Naive thymus-derived CD4-positive, alpha-beta T cell (primary cell): ENCODE measurements around the gene SLC16A11. TPM values are rescaled to one million over a fixed set of nuclear protein-coding genes. Genes with fewer than 3 reads are reported as not detected.

ENCODE experiments used
- ATAC-seq: fragments of 150-1000 bp; cut with Tn5 transposase; 2 replicates; pipeline ENCODE4 v1.10.0; 2021; ENCODE audit warnings: mild to moderate bottlenecking, moderate library complexity
- CTCF ChIA-PET: fragments of 350-600 bp; sonication (Branson Sonifier 250); formaldehyde crosslinking; loops from one replicate; lab custom pipeline; 2021; ENCODE audit warnings: antibody characterized with exemption; lab: Charles Lee
- POLR2A ChIA-PET: fragments of 350-600 bp; sonication (Branson Sonifier 250); formaldehyde crosslinking; loops from one replicate; lab custom pipeline; 2021; ENCODE audit warnings: antibody characterized with exemption, inconsistent platforms; lab: Charles Lee
- DNase-seq, 9 donors: peaks; one replicate each; pipeline versions ENCODE4 v3.0.0 to v3.0.0-alpha.2; 2020 to 2022; ENCODE audit warnings: mixed read lengths in 1 of 9
- H3K27ac ChIP-seq: one replicate; pipeline ENCODE4 v1.7.0; 2013; ENCODE audit warnings: mild to moderate bottlenecking, low read depth, low read length, moderate library complexity
- H3K27me3 ChIP-seq, 2 donors: one replicate each; pipeline ENCODE4 v1.7.0; 2013; ENCODE audit warnings: low read length in 2 of 2, mild to moderate bottlenecking in 2 of 2, moderate library complexity in 2 of 2; ENCODE audit not compliant: control insufficient read depth in 2 of 2, insufficient read depth in 2 of 2
- H3K36me3 ChIP-seq, 3 experiments: 1 replicate in 2 of 3; 2 replicates in 1 of 3; pipeline ENCODE4 v1.7.0; 2013; ENCODE audit warnings: low read length in 3 of 3, mild to moderate bottlenecking in 3 of 3, moderate library complexity in 1 of 3; ENCODE audit not compliant: insufficient read depth in 3 of 3, control insufficient read depth in 2 of 3
- H3K4me1 ChIP-seq, 2 donors: one replicate each; pipeline ENCODE4 v1.7.0; 2013; ENCODE audit warnings: low read length in 2 of 2, mild to moderate bottlenecking in 2 of 2, moderate library complexity in 1 of 2; ENCODE audit not compliant: control insufficient read depth in 2 of 2, insufficient read depth in 2 of 2
- H3K4me3 ChIP-seq: 2 replicates; pipeline ENCODE4 v1.7.0; 2013; ENCODE audit warnings: mild to moderate bottlenecking, low read length
- H3K9me3 ChIP-seq, 3 experiments: 1 replicate in 2 of 3; 2 replicates in 1 of 3; pipeline ENCODE4 v1.7.0; 2013; ENCODE audit warnings: low read length in 3 of 3; ENCODE audit not compliant: control insufficient read depth in 2 of 3
- H3K27ac Mint-ChIP-seq, 9 donors: one replicate each; pipeline ENCODE4 v1.8.0; 2020 to 2022; ENCODE audit warnings: mixed read lengths in 9 of 9, mild to moderate bottlenecking in 8 of 9, moderate library complexity in 5 of 9, inconsistent platforms in 2 of 9
- H3K27me3 Mint-ChIP-seq, 5 donors: one replicate each; pipeline ENCODE4 v1.8.0; 2021 to 2022; ENCODE audit warnings: mixed read lengths in 5 of 5, mild to moderate bottlenecking in 1 of 5
- H3K36me3 Mint-ChIP-seq, 5 donors: one replicate each; pipeline ENCODE4 v1.8.0; 2020 to 2022; ENCODE audit warnings: mixed read lengths in 5 of 5, mild to moderate bottlenecking in 3 of 5, inconsistent platforms in 1 of 5
- H3K4me1 Mint-ChIP-seq, 7 donors: one replicate each; pipeline ENCODE4 v1.8.0; 2020 to 2022; ENCODE audit warnings: mixed read lengths in 7 of 7, mild to moderate bottlenecking in 3 of 7, inconsistent platforms in 1 of 7
- H3K4me3 Mint-ChIP-seq, 10 donors: one replicate each; pipeline ENCODE4 v1.8.0; 2020 to 2022; ENCODE audit warnings: mild to moderate bottlenecking in 10 of 10, mixed read lengths in 10 of 10, moderate library complexity in 6 of 10, inconsistent platforms in 2 of 10
- H3K9me3 Mint-ChIP-seq, 11 donors: one replicate each; pipeline ENCODE4 v1.8.0; 2020 to 2022; ENCODE audit warnings: mixed read lengths in 11 of 11, mild to moderate bottlenecking in 4 of 11, inconsistent platforms in 1 of 11, moderate library complexity in 1 of 11
- intact Hi-C, 2 donors: fragments of 100-400 bp; cut with micrococcal nuclease; formaldehyde crosslinking; loops; one replicate each; pipeline ENCODE4 v1.15.1; 2023
- polyA plus RNA-seq, 2 donors: library from polyadenylated mRNA; unstranded; fragments of 300-500 nt; fragmentation: Illumina TruSeq; gene quantifications; one replicate each; pipeline ENCODE4 v1.2.3, GENCODE V29; 2021
- total RNA-seq, 6 experiments: library from RNA in 5 of 6; stranded (reverse) in 5 of 6; gene quantifications; 1 replicate in 5 of 6; 2 replicates in 1 of 6; pipeline ENCODE4 v1.2.3 and lab custom pipeline; 2021 to 2026

The SLC16A11 gene
- total and polyA plus RNA-seq, 7 experiments from 2014 or later: 0.24 to 1.7 (median 1.1) TPM

GRCh38 chr17:7072406-7072805 lies 28.5 kb upstream of the SLC16A11 start:
- no peak overlapping the region for H3K27ac ChIP-seq
- POLR2A ChIA-PET: no interaction called here
- Mint-ChIP-seq H3K27me3 (peaks cover 0 to 17% (median 0%) of the 10 kb centered on the region in 5 donors), H3K9me3 (peaks cover 9 to 20% (median 12%) of the 10 kb centered on the region in 11 donors), H3K4me1 (no peaks in the 10 kb centered on the region), H3K36me3 (peaks cover 0 to 16% (median 10%) of the 10 kb centered on the region in 5 donors), H3K27ac (no peak overlapping the region), H3K4me3 (no peak overlapping the region)
- H3K27me3 ChIP-seq: no peaks in the 10 kb centered on the region
- H3K36me3 ChIP-seq: no peaks in the 10 kb centered on the region
- intact Hi-C loops: no loop called here
- no peak for DNase-seq
- CTCF ChIA-PET: no interaction called here
- H3K4me1 ChIP-seq: no peaks in the 10 kb centered on the region
- H3K9me3 ChIP-seq: peaks cover 0 to 8% (median 0%) of the 10 kb centered on the region in 3 experiments
- no peak for ATAC-seq
- H3K4me3 ChIP-seq: no peak overlapping the region

- no peak for DNase-seq
- no peaks in the 10 kb centered on the region for H3K27me3 ChIP-seq
- H3K9me3 Mint-ChIP-seq: peaks cover 9 to 31% (median 15%) of the 10 kb centered on the region in 11 donors
- H3K27ac ChIP-seq: no peak overlapping the region
- no peaks in the 10 kb centered on the region for H3K36me3 ChIP-seq
- intact Hi-C loops: no loop called here
- CTCF ChIA-PET: no interaction called here
- no peaks in the 10 kb centered on the region for H3K4me1 ChIP-seq
- peaks cover 0 to 8% (median 0%) of the 10 kb centered on the region in 3 experiments for H3K9me3 ChIP-seq
- POLR2A ChIA-PET: no interaction called here
- no peak for ATAC-seq
- peaks cover 0 to 17% (median 0%) of the 10 kb centered on the region in 5 donors for H3K27me3 Mint-ChIP-seq
- H3K36me3 Mint-ChIP-seq: peaks cover 0 to 20% (median 12%) of the 10 kb centered on the region in 5 donors
- no peak overlapping the region for H3K4me3 ChIP-seq
- H3K4me3 Mint-ChIP-seq: no peak overlapping the region
- H3K4me1 Mint-ChIP-seq: peaks cover 0 to 3% (median 0%) of the 10 kb centered on the region in 7 donors
- no peak overlapping the region for H3K27ac Mint-ChIP-seq
Measured at GRCh38 chr17:7070712-7071111, 26.8 kb upstream of the SLC16A11 start.

GRCh38 chr17:7068268-7068667 lies 24.4 kb upstream of the SLC16A11 start:
- no peaks in the 10 kb centered on the region for H3K27me3 ChIP-seq
- ChIA-PET CTCF (no interaction called here), POLR2A (no interaction called here)
- Mint-ChIP-seq H3K9me3 (peaks cover 9 to 31% (median 15%) of the 10 kb centered on the region in 11 donors), H3K4me3 (no peak overlapping the region), H3K4me1 (peaks cover 0 to 3% (median 0%) of the 10 kb centered on the region in 7 donors), H3K36me3 (peaks cover 0 to 20% (median 12%) of the 10 kb centered on the region in 5 donors), H3K27ac (no peak overlapping the region), H3K27me3 (peaks cover 0 to 19% (median 0%) of the 10 kb centered on the region in 5 donors)
- H3K36me3 ChIP-seq: no peaks in the 10 kb centered on the region
- DNase-seq: no peak
- peaks cover 0 to 8% (median 0%) of the 10 kb centered on the region in 3 experiments for H3K9me3 ChIP-seq
- no peak overlapping the region for H3K27ac ChIP-seq
- intact Hi-C loops: no loop called here
- no peak for ATAC-seq
- H3K4me1 ChIP-seq: no peaks in the 10 kb centered on the region
- H3K4me3 ChIP-seq: no peak overlapping the region

GRCh38 chr17:7067198-7067597 lies 23.3 kb upstream of the SLC16A11 start:
- H3K9me3 Mint-ChIP-seq: peaks cover 9 to 31% (median 15%) of the 10 kb centered on the region in 11 donors
- peaks cover 0 to 3% (median 0%) of the 10 kb centered on the region in 7 donors for H3K4me1 Mint-ChIP-seq
- CTCF ChIA-PET: no interaction called here
- H3K36me3 Mint-ChIP-seq: peaks cover 0 to 20% (median 12%) of the 10 kb centered on the region in 5 donors
- no peak overlapping the region for H3K4me3 ChIP-seq
- H3K36me3 ChIP-seq: no peaks in the 10 kb centered on the region
- DNase-seq (no peak), ATAC-seq (no peak)
- no peak overlapping the region for H3K27ac ChIP-seq
- no peak overlapping the region for H3K27ac Mint-ChIP-seq
- POLR2A ChIA-PET: no interaction called here
- peaks cover 0 to 8% (median 0%) of the 10 kb centered on the region in 3 experiments for H3K9me3 ChIP-seq
- H3K27me3 Mint-ChIP-seq: peaks cover 0 to 16% (median 0%) of the 10 kb centered on the region in 5 donors
- H3K27me3 ChIP-seq: no peaks in the 10 kb centered on the region
- intact Hi-C loops: no loop called here
- no peaks in the 10 kb centered on the region for H3K4me1 ChIP-seq
- no peak overlapping the region for H3K4me3 Mint-ChIP-seq

- H3K27ac ChIP-seq: no peak overlapping the region
- Mint-ChIP-seq H3K36me3 (peaks cover 0 to 18% (median 12%) of the 10 kb centered on the region in 5 donors), H3K9me3 (peaks cover 9 to 29% (median 14%) of the 10 kb centered on the region in 11 donors), H3K27ac (no peak overlapping the region), H3K27me3 (peaks cover 0 to 12% (median 0%) of the 10 kb centered on the region in 5 donors), H3K4me3 (no peak overlapping the region), H3K4me1 (peaks cover 0 to 8% (median 4%) of the 10 kb centered on the region in 7 donors)
- H3K9me3 ChIP-seq: peaks cover 0 to 8% (median 0%) of the 10 kb centered on the region in 3 experiments
- ChIA-PET POLR2A (no interaction called here), CTCF (no interaction called here)
- ATAC-seq: no peak
- no peak for DNase-seq
- intact Hi-C loops: no loop called here
- H3K27me3 ChIP-seq: no peaks in the 10 kb centered on the region
- no peaks in the 10 kb centered on the region for H3K4me1 ChIP-seq
- H3K4me3 ChIP-seq: no peak overlapping the region
- no peaks in the 10 kb centered on the region for H3K36me3 ChIP-seq
Measured at GRCh38 chr17:7064261-7064660, 20.4 kb upstream of the SLC16A11 start.

- Histone ChIP-seq H3K36me3 (no peaks in the 10 kb centered on the region), H3K4me3 (no peak overlapping the region), H3K9me3 (peaks cover 0 to 8% (median 0%) of the 10 kb centered on the region in 3 experiments), H3K4me1 (no peaks in the 10 kb centered on the region), H3K27ac (no peak overlapping the region), H3K27me3 (no peaks in the 10 kb centered on the region)
- H3K4me1 Mint-ChIP-seq: peaks cover 0 to 8% (median 4%) of the 10 kb centered on the region in 7 donors
- POLR2A ChIA-PET: no interaction called here
- ATAC-seq (no peak), DNase-seq (no peak)
- intact Hi-C loops: no loop called here
- H3K27ac Mint-ChIP-seq: no peak overlapping the region
- H3K27me3 Mint-ChIP-seq: peaks cover 0 to 13% (median 3%) of the 10 kb centered on the region in 5 donors
- no peak overlapping the region for H3K4me3 Mint-ChIP-seq
- peaks cover 0 to 11% (median 6%) of the 10 kb centered on the region in 5 donors for H3K36me3 Mint-ChIP-seq
- CTCF ChIA-PET: interaction anchor here (0.7 to 1.6 kb wide), 2 partner anchors 8 to 18 kb away, joined by 3 to 9 read pairs; no protein-coding TSS in a partner anchor
- H3K9me3 Mint-ChIP-seq: peaks cover 5 to 23% (median 11%) of the 10 kb centered on the region in 11 donors
Measured at GRCh38 chr17:7063518-7064094, 19.7 kb upstream of the SLC16A11 start.
